ENCODE results near the gene USP6NL. TPM values are rescaled to one million over a fixed set of nuclear protein-coding genes. Genes with fewer than 3 reads are reported as not detected.

Gene USP6NL
- total and polyA plus RNA-seq, 2 of the 13 experiments (the other 11 are each of a cell fraction or from before 2014, with no cell fraction given): 10.5 to 22.9 TPM

DNA sequence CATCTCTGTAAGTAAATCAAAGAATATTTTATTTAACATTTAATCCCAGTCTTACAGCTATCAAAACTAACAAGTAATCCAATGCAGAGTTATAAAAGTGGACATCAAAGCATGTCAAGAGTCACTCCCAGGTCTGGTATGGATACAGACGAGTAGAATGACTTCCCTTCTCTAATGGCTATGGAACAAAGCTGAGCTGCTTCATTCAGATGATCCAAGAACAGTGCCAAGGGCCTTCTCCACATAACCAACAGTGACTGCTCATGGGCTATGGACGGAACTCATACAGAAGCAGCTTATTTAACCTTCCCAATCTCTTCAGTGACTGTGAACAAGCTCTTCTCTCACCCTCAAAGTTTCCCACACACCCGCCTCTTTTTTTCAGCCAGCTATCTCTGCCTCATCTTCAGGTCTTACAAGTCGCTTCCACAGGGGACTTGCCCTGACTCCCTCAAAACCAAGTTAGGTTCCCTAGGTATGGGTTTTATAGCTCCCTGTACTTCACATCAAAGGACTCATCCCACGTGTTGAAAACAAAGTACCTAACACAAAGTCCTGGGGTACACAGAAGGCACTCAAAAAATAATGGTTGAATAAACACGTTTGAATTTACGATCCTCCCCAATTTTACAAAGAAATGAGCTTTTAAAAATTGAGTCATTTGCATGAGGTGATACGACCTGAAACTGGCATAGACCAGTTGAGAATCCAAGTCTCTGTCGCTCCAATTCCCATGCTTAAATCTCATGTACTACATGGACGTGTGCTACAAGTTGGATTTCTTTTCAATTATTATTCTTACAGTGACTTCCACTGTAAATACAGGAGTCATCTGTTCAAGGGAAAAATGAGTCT lies 3.1 kb downstream of the USP6NL start:
- H3K9ac ChIP-seq (ENCODE audit: insufficient read depth, low read depth, low read length): peak overlapping the region; percentile 53; the same call in 1 of the 2 replicates
- H4K20me1 ChIP-seq (ENCODE audit: insufficient read depth, low read length): no peaks in the 10 kb centered on the region
- no peak for FAIRE-seq
- H3K9me3 ChIP-seq (ENCODE audit: low read length): no peaks in the 10 kb centered on the region
- H3K36me3 ChIP-seq (replicated peaks in 1 of 2; ENCODE audit: control insufficient read depth in 1 of 2, insufficient read depth in 2 of 2, low read length in 2 of 2): no peaks in the 10 kb centered on the region
- H3K4me3 ChIP-seq (replicated peaks in 1 of 3; ENCODE audit: insufficient read depth in 1 of 3, low read depth in 2 of 3, low read length in 3 of 3): peak overlapping the region in 2 of 3 experiments; percentile 10 to 38; a peak in 3 of 6 replicates
- no peaks in the 10 kb centered on the region; a peak in 1 of 5 replicates for H3K27me3 ChIP-seq (ENCODE audit: control insufficient read depth in 1 of 2, insufficient read depth in 2 of 2, low read length in 2 of 2)
- H3K4me1 ChIP-seq (ENCODE audit: insufficient read depth, low read length): peaks cover 75% of the 10 kb centered on the region
- no peak overlapping the region for H2AFZ ChIP-seq (ENCODE audit: low read length)
- no peak for DNase-seq (ENCODE audit: low spot score)
- peak overlapping the region; percentile 77 for H3K4me2 ChIP-seq (ENCODE audit: low read depth, low read length)
- ChIA-PET CTCF (ENCODE audit: low intra/inter-chr PET ratio, low total read pairs) (no interaction called here), POLR2A (interaction anchor here (1.3 to 3.1 kb wide), 2 partner anchors 86 to 107 kb away, joined by 3 to 17 read pairs; no protein-coding TSS in a partner anchor)
- intact Hi-C loops (cut with micrococcal nuclease; ENCODE audit: unreplicated experiment): loop anchor here (10.0 kb wide), 1 partner anchor 216 kb away; the partner anchor contains the start of gene PROSER2
- peak overlapping the region; percentile 14 for H3K27ac ChIP-seq (ENCODE audit: extremely low read length, insufficient read depth, low read length)
- H3K79me2 ChIP-seq (ENCODE audit: insufficient read depth, low read length): peaks cover 75% of the 10 kb centered on the region
- no peak for ATAC-seq
- in situ Hi-C loops (cut with HindIII; ENCODE audit: extremely low pct_ligation_motif_present, low pct_unique_long_range_greater_than_20kb): loop anchor here (5.0 kb wide), 1 partner anchor 91 kb away; no protein-coding TSS in a partner anchor
- BruUV-seq (replicated peaks): no TSS peak
- 77% methylated on average over 10 of the region's 10 CpGs for WGBS (ENCODE audit: low lambda C conversion rate)
- TF ChIP-seq, protein P1, sequence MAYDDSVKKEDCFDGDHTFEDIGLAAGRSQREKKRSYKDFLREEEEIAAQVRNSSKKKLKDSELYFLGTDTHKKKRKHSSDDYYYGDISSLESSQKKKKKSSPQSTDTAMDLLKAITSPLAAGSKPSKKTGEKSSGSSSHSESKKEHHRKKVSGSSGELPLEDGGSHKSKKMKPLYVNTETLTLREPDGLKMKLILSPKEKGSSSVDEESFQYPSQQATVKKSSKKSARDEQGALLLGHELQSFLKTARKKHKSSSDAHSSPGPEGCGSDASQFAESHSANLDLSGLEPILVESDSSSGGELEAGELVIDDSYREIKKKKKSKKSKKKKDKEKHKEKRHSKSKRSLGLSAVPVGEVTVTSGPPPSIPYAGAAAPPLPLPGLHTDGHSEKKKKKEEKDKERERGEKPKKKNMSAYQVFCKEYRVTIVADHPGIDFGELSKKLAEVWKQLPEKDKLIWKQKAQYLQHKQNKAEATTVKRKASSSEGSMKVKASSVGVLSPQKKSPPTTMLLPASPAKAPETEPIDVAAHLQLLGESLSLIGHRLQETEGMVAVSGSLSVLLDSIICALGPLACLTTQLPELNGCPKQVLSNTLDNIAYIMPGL (CRISPR knock-in tag; IDR thresholded peaks at IDR 0.05; ENCODE audit: borderline replicate concordance in 1 of 2, low read depth in 1 of 2): no peak
- no peak for TF ChIP-seq RBAK (CRISPR knock-in tag; IDR thresholded peaks at IDR 0.05)
- no peak for TF ChIP-seq RORA (CRISPR knock-in tag; IDR thresholded peaks at IDR 0.05)
- TF ChIP-seq ZNF570 (CRISPR knock-in tag; IDR thresholded peaks at IDR 0.05; ENCODE audit: borderline replicate concordance): no peak
- TF ChIP-seq SATB2 (CRISPR knock-in tag; IDR thresholded peaks at IDR 0.05): no peak
- TF ChIP-seq, protein P2, sequence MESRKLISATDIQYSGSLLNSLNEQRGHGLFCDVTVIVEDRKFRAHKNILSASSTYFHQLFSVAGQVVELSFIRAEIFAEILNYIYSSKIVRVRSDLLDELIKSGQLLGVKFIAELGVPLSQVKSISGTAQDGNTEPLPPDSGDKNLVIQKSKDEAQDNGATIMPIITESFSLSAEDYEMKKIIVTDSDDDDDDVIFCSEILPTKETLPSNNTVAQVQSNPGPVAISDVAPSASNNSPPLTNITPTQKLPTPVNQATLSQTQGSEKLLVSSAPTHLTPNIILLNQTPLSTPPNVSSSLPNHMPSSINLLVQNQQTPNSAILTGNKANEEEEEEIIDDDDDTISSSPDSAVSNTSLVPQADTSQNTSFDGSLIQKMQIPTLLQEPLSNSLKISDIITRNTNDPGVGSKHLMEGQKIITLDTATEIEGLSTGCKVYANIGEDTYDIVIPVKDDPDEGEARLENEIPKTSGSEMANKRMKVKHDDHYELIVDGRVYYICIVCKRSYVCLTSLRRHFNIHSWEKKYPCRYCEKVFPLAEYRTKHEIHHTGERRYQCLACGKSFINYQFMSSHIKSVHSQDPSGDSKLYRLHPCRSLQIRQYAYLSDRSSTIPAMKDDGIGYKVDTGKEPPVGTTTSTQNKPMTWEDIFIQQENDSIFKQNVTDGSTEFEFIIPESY (CRISPR knock-in tag; IDR thresholded peaks at IDR 0.05): 0 out of 2 replicates have a peak, but pooled peaks have one; percentile 14
- TF ChIP-seq AKAP8 (CRISPR knock-in tag; IDR thresholded peaks at IDR 0.05): 0 out of 2 replicates have a peak, but pooled peaks have one; percentile 52
- 0 out of 2 replicates have a peak, but pooled peaks have one; percentile 23 for TF ChIP-seq ZNF121 (CRISPR knock-in tag; IDR thresholded peaks at IDR 0.05)
- no peak for TF ChIP-seq PTBP1 (IDR thresholded peaks at IDR 0.05; ENCODE audit: low read depth, low read length, poor library complexity, severe bottlenecking)
- no peak for TF ChIP-seq FOXK1 (CRISPR knock-in tag; IDR thresholded peaks at IDR 0.05; ENCODE audit: borderline replicate concordance, low read depth)
- TF ChIP-seq, protein P3, sequence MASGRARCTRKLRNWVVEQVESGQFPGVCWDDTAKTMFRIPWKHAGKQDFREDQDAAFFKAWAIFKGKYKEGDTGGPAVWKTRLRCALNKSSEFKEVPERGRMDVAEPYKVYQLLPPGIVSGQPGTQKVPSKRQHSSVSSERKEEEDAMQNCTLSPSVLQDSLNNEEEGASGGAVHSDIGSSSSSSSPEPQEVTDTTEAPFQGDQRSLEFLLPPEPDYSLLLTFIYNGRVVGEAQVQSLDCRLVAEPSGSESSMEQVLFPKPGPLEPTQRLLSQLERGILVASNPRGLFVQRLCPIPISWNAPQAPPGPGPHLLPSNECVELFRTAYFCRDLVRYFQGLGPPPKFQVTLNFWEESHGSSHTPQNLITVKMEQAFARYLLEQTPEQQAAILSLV (CRISPR knock-in tag; IDR thresholded peaks at IDR 0.05; ENCODE audit: borderline replicate concordance): no peak
- TF ChIP-seq POLR2AphosphoS5 (IDR thresholded peaks at IDR 0.05; ENCODE audit: low read depth, low read length): no peak
- TF ChIP-seq, protein P4, sequence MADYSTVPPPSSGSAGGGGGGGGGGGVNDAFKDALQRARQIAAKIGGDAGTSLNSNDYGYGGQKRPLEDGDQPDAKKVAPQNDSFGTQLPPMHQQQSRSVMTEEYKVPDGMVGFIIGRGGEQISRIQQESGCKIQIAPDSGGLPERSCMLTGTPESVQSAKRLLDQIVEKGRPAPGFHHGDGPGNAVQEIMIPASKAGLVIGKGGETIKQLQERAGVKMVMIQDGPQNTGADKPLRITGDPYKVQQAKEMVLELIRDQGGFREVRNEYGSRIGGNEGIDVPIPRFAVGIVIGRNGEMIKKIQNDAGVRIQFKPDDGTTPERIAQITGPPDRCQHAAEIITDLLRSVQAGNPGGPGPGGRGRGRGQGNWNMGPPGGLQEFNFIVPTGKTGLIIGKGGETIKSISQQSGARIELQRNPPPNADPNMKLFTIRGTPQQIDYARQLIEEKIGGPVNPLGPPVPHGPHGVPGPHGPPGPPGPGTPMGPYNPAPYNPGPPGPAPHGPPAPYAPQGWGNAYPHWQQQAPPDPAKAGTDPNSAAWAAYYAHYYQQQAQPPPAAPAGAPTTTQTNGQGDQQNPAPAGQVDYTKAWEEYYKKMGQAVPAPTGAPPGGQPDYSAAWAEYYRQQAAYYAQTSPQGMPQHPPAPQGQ (CRISPR knock-in tag; IDR thresholded peaks at IDR 0.05; ENCODE audit: borderline replicate concordance): no peak
- TF ChIP-seq ZNF615 (CRISPR knock-in tag; IDR thresholded peaks at IDR 0.05; ENCODE audit: borderline replicate concordance): 0 out of 2 replicates have a peak, but pooled peaks have one; percentile 35
- TF ChIP-seq ZSCAN9 (CRISPR knock-in tag; IDR thresholded peaks at IDR 0.05; ENCODE audit: borderline replicate concordance): no peak

Measured in HepG2 (cell line).